ENCODE results near the gene HTD2.
A peak's percentile ranks its signal among the peaks of the same experiment; 100 is the strongest.

Gene HTD2

GRCh38 chr3:58359621-58360020 is 53.3 kb downstream of the HTD2 start:
- no peak for DNase-seq

GRCh38 chr3:58361866-58362265 is 55.5 kb downstream of the HTD2 start:
- DNase-seq = peak; percentile 54

GRCh38 chr3:58366699-58367098 is 60.4 kb downstream of the HTD2 start:
- no peak for DNase-seq

GRCh38 chr3:58369038-58369437 is 62.7 kb downstream of the HTD2 start:
- no peak for DNase-seq
